GM18951 (cell line): ENCODE data around the gene SMARCA1.

ENCODE experiments used
- POLR2A ChIP-seq: IDR thresholded peaks from 4 replicates; pipeline ENCODE4 v1.6.1; 2011; ENCODE audit warnings: mild to moderate bottlenecking; ENCODE audit not compliant: insufficient read length, insufficient read depth; ENCODE audit errors: extremely low read depth
- in situ Hi-C: fragments of 300-500 bp; cut with MboI; formaldehyde crosslinking; loops from one replicate; pipeline ENCODE4 v1.12.0; 2022; ENCODE audit warnings: low sequenced_read_pairs, mixed read lengths, inconsistent platforms; ENCODE audit not compliant: unreplicated experiment

Gene SMARCA1

DNA sequence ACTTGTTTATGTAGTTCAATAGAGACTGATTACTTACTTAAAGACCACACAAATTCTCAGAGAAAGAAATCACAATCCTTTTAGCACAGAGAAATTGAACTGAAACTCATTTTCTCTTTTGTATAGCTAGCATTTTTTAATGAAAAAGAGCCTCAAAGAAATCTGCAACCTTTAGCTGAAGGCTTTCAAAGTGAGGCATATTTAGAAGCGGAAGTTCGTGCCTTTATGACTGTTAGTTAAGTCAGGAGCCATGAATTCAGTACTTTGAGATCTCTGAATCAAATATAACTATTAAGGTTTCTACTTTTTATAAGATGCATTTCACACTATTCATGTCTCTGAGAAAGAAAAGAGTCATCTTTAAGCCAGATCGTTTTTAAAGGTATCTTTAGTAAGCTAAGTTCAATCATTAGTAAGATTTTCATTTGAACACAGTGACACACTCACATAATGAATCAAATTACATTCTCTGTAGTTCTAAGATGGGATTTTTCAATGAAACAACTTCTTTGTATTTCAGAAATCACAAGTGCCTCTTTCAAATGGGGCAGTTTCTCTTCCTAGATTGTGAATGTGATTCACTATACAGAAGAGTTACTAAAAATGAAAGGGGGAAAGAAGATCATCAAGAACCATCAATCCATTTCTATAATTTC is 61.4 kb downstream of the SMARCA1 start:
- in situ Hi-C loops: no loop called here
- TF ChIP-seq POLR2A: no peak

DNA sequence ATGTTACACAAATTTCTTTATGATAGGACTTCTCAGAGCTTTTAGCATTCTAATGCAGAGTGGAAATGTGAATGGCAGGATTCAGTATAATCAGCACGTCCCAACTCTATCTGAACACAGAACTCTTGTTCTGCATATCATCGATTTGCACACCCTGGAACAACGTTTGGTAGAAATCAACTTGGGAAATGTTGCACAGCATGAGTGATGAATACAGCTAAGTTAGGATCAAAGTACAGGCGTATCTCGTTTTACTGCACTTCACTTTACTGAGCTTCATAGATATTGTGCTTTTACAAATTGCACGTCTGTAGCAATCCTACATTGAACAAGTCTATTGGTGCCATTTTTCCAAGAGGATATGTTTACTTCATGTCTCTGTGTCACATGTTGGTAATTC is 70.8 kb downstream of the SMARCA1 start:
- no peak for TF ChIP-seq POLR2A
- in situ Hi-C loops: no loop called here

DNA sequence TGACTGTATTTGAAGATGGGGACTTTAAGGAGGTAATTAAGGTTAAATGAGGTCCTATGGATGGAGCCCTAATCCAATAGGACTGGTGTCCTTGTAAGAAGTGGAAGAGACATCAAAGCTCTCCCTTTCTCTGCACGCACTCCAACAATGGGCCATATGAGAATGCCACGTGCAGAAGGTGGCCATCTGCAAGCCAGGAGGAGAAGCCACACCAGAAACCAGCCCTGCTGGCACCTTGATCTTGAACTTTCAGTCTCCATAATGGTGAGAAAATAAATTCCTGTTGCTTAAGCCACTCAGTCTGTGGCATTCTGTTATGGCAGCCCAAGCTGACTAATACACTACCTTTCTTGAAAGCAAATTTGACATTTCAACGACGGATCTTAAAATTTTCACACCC is 73.2 kb downstream of the SMARCA1 start:
- in situ Hi-C loops: no loop called here
- no peak for TF ChIP-seq POLR2A

DNA sequence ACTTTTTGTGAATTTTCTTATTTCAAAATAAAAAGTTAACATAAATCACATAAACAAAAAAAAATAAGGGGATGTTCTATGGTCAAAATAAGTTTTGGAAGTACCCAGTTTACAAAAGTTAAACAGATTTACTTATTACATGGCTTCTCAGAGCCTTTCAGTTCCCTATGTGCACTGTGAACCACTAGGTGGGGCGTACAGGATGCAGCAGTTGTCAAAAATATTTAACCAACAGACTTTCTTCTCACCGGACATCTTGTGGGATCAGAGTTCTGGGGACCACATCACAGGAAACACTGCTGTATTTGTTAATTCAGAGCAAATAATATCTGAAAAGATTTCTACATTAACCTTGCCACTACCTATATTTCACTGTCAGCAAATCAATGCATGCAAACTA is 74.1 kb downstream of the SMARCA1 start:
- no peak for TF ChIP-seq POLR2A

DNA sequence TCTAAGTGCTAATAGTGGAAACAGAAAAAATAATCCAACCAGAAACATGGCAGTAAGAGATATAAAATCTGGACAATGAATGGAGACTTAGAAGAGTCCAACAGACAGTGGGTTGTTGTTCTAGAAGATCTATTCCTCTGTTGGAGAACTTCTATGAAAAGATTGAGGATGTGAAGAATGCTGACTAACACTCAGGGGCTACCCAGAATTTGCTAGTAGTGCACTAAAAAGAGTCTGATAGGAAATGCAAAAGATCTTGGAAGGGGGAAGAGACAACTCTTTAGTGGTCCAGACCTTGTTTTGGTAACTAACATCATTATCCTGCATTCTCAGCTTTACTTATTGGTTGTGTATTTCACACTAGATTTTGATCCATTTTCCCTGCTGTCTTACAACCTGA is 77.9 kb downstream of the SMARCA1 start:
- in situ Hi-C loops: no loop called here

More for the DNA sequence above, 74.1 kb downstream of the SMARCA1 start:
- in situ Hi-C loops: no loop called here

DNA sequence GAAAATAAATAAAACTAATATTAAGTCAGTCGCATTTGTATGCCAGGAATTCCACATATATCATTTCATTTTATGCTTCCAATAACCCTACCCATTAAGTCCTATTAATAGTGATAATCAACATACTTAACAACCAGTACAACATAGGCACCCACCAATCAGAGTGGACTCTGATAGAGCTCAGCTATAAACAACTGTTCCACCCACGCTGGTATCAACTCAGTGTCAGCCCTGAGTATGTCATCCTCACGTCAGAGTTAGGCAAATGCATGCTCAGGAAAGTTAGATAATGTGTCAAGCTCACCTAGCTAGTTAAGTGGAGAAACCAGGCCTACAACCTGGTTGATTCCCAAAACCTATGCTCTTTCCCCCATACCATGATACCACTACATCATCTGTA is 89.3 kb downstream of the SMARCA1 start:
- in situ Hi-C loops: no loop called here
- no peak for TF ChIP-seq POLR2A

More for the DNA sequence above, 77.9 kb downstream of the SMARCA1 start:
- no peak for TF ChIP-seq POLR2A

DNA sequence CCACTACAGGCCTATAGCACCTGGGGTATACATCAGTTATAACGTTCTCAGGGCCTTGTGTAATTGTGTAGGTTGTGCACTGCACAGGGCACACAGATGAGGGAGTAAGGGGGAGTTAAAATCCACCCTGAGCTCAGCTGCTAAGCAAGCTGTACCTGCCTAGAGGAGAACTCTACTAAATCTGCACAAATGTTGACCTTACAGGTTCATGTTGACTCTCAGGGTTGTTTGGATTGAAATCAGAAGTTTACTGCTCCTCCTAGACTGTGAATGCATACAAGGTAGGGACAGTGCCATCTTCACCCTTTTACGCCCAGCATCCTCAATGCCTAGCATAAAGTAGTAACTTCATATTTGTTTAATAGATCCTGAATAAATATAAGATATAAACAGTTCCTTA is 89.8 kb downstream of the SMARCA1 start:
- no peak for TF ChIP-seq POLR2A
- in situ Hi-C loops: no loop called here

DNA sequence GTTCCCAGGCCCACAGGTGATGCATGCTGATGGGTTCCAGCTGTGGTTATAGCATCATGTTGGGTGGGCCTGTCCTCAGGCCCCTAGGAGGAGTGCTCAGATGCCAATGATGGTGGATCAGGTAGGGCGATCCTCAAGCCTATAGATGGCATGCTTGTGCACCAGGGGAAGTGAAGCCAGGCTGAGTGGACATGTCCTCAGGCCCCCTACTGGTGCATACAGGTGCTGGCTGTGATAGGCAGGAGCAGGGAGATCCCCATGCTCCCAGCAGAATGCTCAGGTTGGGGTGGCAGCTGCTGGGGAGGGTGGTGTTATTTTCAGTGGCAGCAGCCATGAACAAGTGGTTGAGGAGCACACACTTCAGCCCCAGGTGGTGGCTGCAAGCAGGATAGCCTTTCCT is 96.0 kb downstream of the SMARCA1 start:
- TF ChIP-seq POLR2A: no peak

DNA sequence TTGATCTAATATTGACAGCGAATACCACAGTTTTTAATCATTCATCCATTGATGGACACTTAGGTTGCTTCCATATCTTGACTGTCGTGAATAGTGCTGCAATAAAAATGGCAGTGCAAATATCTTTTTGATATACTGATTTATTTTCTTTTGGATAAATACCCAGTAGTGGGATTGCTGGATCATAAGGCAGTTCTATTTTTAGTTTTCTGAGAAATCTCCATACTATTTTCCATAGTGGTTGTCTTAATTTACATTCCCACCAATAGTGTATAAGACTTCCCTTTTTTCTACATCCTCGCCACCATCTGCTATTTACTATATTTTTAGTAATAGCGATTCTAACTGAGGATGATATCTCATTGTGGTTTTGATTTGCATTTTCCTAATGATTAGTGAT is 100.1 kb downstream of the SMARCA1 start:
- in situ Hi-C loops: no loop called here
- no peak for TF ChIP-seq POLR2A

More for the DNA sequence above, 96.0 kb downstream of the SMARCA1 start:
- in situ Hi-C loops: no loop called here

DNA sequence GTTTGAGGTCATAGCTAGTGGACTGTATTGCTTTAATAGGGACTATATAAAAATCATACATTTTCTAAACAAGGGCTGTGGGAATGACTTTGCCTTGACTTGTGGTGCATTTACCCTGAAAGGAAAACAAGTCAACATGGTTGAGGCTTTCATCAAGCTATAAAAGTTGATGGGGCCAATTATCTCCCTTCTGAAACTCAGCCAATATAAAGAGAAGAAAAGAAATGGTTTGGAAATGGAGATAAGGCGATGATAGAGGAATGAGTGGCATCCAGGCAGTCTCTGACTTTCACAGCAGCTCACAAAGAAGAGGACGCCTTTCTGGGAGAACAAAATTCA is 118.7 kb downstream of the SMARCA1 start:
- in situ Hi-C loops: no loop called here
- no peak for TF ChIP-seq POLR2A

DNA sequence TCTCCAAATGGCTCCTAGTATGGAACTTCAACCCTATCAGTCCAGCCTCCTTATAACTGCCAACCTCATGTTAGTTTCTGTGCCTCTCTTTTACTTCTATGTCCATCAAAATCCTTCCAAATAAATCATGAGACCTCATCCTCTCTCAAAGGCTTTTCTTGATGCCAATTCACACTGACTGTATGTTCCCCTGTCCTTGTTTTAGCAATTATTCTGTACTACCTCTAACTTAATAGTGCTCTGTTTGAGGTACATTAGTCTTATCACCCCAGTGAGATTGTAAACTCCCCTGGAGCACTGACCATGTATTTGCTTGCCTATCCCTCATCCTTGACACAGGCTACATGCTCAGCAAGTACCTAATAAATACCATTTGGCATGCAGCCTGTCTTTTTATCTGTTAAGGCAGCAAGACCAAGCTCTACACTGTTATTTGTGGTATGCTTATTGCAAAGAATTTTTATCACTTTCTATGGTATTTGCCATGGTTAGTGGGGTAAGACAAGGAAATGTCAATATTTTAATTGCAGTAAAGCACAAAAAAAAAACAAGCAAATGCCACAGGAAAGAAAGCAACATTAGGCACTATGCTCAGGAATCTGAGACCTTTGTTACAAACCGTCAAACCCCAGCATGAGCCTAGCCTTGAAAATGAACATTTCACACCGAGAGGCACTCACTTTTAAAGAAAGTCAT is 119.2 kb downstream of the SMARCA1 start:
- no peak for TF ChIP-seq POLR2A
- in situ Hi-C loops: no loop called here
